Mammary epithelial cell (primary cell): ENCODE data around the gene IGFBP6.

ENCODE experiments used
- CTCF ChIP-seq, 2 donors: IDR thresholded peaks in 1 of 2; conservative IDR thresholded peaks in 1 of 2; 2 replicates each; pipeline ENCODE4 v1.5.1; 2011 to 2012; ENCODE audit warnings: inconsistent platforms in 2 of 2, low read length in 2 of 2, mild to moderate bottlenecking in 2 of 2, control low read depth in 1 of 2, low read depth in 1 of 2; ENCODE audit not compliant: insufficient read depth in 1 of 2; ENCODE audit errors: extremely low read depth in 1 of 2
- EZH2 ChIP-seq: IDR thresholded peaks from 2 replicates; pipeline ENCODE4 v1.6.1; 2012; ENCODE audit warnings: low read length, inconsistent platforms, borderline replicate concordance

GRCh38 chr12:53070877-53071492 is 26.5 kb upstream of the IGFBP6 start:
- no peak for TF ChIP-seq CTCF (conservative IDR thresholded peaks at IDR 0.05 in 1 of 2, IDR thresholded peaks at IDR 0.05 in 1 of 2; ENCODE audit: extremely low read depth in 1 of 2, insufficient read depth in 1 of 2, low read depth in 1 of 2, low read length in 2 of 2)
- TF ChIP-seq EZH2 = no peak
